COLO668 (cell line): ENCODE measurements around the gene SAMD14.

Source experiments
- DNase-seq: peaks from one replicate; lab custom pipeline; 2025; ENCODE audit not compliant: unreplicated experiment; lab: John Stamatoyannopoulos, UW

Gene SAMD14

GRCh38 chr17:50165466-50165865 lies 35.5 kb upstream of the SAMD14 start:
- no peak for DNase-seq

DNA sequence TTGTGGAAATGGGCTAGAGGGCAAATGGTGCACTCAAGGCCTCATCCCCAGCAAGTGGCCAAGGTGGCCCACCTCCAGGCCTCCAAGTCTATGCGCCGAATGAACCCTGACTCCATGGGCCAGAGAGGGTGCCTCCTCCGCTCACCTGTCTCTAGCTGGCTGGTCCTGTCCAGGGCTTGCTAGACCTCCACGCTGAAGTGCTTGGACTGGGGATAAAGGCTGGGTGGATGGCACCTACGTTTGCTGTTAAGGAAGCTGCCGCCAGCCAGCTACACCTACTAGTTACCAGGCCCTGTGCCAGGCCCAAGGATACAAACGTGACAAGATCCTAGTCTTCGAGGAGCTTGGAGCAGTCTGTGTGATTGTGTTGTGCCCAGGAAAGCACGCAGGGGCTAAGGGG lies 35.1 kb upstream of the SAMD14 start:
- no peak for DNase-seq

DNA sequence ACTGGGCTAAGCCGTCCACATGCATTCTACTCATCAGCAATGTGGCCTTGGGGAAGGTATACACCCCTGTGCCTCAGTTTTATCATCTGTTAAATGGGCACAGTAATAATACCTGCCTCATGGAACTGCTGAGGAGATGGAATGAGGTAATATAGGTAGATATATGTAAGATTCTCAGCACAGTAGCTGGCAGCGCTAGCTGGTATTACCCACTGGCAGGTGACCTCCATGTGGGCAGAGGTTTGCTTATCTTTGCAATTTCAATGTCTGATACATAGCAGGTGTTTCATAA lies 34.7 kb upstream of the SAMD14 start:
- DNase-seq = no peak

DNA sequence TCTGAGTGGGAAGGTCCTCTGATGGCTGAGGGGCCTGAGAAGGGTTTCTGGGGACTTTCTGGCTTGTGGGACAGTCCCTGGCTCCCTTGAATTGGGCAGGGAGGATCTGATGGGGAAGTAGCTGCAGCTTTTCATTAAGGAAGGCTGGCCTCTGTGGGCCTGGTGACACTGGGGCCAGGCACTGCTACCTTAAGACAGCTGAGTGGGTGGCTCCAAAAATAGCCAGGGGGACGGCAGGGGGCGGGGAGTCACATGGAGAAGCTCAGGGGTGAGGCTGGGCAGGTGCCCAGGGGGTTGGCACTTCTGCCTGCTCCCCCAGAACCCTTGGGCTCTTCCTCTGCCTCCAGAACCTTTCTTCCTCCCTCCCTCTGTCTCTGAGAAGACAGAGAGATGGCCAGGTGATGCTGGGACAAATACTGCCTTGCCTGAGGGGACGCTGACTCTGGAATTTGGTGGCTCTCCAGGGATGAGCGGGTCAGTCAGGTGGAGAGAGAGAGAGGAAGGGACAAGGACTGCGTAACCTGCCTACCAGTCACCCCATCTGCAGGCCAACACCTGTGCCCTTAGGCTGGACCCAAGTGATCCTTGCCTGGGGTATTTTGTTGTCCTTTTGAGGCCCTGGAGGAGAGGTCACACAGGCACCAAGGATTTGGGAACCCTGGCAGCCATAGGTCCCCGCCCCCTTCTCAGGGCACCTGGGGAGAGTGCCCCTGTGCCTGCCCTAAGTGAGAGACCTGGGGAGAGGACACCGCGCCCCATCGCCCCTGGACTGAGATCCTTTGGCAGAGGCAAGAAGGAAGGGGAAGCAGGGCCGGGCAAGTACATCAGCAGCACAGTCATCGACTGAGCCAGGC lies 34.1 kb upstream of the SAMD14 start:
- no peak for DNase-seq

DNA sequence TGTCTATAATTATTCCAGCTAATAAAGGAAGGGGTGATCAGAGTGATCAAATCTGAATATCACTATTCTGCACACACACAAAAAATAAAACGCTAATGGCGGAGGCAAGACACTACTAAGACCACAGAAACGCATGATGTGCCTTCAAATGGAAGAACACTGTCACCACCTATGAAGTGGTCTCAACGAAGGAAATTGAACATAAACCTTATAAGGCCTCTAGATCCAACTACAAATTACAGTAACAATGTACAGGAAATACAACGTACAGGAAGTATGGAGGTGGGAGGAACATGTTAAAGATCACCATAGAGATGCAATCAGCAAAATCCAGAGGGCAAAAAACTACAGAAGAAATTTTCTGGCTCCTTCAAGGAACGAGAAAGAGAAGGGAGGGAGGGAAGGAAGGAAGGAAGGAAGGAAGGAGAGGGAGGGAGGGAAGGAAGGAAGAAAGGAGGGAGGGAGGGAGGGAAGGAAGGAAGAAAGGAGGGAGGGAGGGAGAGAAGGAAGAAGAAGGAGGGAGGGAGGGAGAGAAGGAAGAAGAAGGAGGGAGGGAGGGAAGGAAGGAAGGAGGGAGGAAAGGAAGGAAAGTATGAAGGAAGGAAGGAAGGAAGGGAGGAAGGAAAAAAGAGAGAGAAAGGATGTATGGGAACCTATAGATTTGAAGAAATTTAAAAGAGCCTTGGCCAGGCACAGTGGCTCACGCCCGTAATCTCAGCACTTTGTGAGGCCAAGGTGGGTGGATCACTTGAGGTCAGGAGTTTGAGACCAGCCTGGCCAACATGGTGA lies 32.7 kb upstream of the SAMD14 start:
- DNase-seq = no peak

DNA sequence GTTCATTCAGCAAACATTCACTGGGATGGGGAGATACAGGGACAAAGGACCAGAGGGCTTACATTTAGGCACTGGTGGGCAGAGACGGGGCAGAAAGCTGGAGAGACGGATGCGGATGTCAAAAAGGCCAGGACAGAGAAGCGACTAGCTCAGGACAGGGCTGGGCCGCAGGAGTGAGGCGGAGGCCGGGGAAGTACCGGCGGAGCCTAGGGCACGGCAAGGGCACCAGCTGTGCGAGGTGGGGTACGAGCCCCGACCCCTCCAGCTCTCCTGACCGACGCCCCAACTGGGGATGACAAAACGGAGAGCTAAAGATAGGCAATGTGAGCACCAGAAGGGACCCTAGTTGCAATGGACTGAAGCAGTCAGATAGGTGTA lies 31.9 kb upstream of the SAMD14 start:
- DNase-seq = no peak

- peak; percentile 85 for DNase-seq
These were observed 31.3 kb upstream of the SAMD14 start for GRCh38 chr17:50161023-50161910.

- DNase-seq = no peak
These were observed 27.9 kb upstream of the SAMD14 start for GRCh38 chr17:50157891-50158290.

DNA sequence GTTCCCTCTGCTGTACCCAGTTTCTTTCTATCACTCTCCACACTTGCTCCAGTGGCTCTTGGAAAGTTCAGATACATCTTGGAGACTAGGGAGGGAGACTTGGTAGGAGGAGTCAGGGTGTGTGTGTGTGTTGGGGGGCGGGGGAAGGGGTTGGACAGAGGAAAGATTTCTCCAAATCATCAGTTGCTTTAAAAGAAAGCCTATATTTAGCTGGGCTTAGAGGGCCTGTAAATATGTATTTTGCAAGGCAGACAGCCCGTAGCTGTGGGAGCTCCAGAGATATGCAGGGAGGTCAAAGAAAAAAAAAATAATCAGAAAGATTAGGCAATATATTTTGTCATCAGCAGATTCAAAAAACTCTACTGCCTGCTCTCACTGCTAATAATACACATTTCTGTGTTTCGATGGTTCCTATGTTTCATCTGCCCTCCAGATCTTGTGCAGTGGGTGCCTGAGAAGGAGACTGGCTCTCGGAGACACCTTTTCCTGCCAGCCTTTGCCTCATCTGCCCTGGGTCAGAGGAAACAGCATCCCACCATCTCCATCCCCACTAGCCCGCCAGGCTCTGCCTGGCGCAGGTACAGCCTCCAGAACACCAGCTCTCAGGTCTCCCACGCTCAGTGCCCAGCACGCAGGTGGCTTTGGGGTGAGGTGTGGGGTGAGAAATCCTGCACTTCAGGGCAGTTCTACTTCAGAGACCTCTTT lies 25.3 kb upstream of the SAMD14 start:
- DNase-seq = no peak

- DNase-seq = no peak
These were observed 24.6 kb upstream of the SAMD14 start for GRCh38 chr17:50154604-50155003.

GRCh38 chr17:50153650-50154575 lies 24.0 kb upstream of the SAMD14 start:
- no peak for DNase-seq

DNA sequence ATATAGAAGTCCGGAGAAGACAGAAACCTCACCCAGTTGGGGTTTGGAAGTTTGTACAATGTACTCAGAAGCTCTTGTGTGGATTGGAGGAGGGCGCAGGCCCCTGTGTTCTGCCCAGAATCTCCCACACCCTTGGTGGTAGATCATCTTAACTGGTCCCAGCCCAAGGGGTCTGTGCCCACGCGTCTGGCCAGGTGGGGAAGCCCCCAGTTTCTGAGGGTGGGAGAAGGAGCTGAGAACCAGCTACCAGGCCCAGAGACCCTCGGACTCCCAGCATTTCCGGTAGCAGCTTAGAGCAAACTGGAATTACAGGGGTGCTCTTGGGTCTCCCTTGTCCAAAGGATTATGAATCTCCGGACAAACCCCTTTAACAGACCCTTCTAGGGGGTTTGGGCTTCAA lies 22.8 kb upstream of the SAMD14 start:
- DNase-seq = no peak

DNA sequence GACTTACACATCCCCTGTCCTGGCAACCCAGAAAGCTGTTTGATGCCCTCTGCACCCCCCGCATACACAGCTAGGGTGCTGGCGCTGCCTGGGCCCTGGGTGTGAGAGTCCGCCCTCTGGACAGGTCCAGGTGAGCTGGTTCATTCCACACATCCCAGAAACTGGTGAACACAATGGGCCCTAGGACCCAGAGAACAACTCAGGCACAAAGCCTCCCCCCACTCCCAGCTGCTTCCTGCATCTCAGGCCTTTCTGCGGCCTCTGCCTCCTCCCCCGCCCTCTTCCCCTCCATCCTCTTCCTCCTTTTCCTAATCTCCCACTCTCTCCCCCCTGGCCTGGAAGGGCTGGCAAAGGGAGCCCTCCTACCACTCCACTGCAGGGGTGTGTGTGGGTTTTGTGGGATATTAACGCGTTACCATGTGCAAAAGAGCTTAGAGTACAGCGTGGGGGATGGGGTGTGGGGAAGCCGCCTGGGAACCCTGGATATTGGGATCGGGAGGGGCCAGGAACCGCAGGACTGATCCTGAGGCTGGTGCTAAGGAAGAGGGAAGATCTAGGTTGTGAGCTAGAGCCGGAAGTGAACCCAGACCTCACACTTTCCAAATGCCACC lies 22.1 kb upstream of the SAMD14 start:
- peak; percentile 69 for DNase-seq

GRCh38 chr17:50151041-50151936 lies 21.3 kb upstream of the SAMD14 start:
- DNase-seq = peak; percentile 84

- peak; percentile 61 for DNase-seq
These were observed 20.5 kb upstream of the SAMD14 start, which contains the start of gene PPP1R9B for GRCh38 chr17:50150354-50151040. Gene PPP1R9B, minus strand, starts transcription at chr17:50150677. Its CDS starts 164 bp downstream, at chr17:50150513.

DNA sequence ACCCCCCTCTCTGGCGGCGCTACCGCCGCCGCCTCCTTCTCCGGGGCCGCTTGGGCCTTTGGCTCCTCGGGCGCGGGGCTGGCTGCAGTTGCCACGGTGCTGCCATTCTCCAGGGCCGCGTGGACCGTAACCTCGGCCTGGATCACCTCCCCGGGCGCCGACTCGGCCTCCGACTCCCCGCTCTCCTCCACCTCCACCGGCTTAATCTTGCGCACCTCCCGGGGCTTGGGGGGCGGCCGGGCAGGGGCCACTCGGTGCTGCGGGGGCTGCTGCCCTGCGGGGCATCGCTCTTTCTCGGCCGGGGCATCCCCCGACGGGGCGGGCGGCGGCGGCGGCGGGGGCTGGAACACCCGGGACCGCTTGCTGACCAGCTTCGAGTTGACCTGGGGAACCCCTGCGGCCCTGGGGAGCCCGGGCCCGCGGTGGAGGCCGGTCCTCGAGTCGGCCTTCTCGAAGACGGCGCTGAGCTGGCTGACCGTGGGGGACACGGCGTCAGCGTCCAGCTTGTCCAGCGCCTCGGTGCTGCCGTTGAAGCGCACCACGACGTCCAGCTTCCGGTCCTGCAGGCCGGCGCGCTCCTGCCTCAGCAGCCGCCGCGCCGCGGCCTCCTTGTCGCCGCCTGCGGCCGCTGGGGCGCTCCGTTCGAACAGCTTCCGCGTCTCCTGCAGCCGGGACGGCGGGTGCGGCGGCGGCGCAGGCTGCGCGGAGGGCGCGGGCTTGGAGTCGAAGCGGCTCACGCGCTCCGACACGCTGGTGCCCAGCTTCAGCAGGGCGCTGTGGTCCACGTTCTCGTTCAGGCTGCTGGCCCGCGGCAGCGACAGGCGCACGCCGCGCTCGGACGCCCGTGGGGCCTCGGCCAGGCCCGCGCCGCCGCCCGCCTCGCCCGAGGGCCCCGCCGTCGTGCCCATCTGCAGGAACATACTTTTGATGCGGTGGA lies 19.7 kb upstream of the SAMD14 start:
- peak; percentile 83 for DNase-seq

DNA sequence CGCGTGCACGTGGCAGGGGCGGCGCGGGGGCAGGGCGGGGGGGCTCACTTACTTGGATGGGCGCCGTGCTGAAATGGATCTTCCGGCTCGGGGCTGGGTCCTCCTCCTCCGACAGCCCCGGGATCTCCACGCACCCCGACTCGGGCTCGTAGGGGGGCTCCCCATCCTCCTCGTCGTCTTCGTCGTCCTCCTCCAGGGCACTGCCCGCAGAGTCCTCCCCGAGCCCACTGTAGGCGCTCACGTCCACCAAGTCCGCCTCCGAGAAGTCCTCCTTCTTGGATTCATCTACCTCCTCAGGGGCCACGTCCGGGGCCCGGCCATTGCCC lies 19.1 kb upstream of the SAMD14 start:
- no peak for DNase-seq
